Left hindlimb (tissue), 1 donor: ENCODE measurements around the gene UCMA.

Experiments used
- DNase-seq: peaks from one replicate; pipeline ENCODE4 v3.0.0-alpha.2; 2018

The UCMA gene

GRCh38 chr10:13184730-13185514 is 49.3 kb downstream of the UCMA start:
- DNase-seq: no peak

DNA sequence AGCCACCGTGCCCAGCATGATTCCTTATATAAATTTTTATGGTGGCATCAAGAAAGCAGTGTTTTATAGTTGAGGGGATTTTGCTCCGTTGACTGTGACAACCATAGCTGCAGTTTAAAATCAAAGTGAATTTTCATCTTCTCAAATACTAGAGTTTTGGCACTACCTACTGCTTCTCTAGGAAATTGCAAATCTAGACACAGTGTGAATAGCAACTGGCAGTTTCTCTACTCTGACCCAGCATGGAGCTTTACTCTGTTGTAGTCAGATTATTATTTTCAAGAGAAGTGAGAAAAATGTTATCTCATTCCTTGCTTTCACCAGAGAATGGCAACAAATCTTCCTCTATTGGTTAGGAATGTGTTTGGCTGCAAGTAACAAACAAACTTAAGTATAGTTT is 49.9 kb downstream of the UCMA start:
- no peak for DNase-seq

- no peak for DNase-seq
Measured at GRCh38 chr10:13183625-13184024, 50.5 kb downstream of the UCMA start.

DNA sequence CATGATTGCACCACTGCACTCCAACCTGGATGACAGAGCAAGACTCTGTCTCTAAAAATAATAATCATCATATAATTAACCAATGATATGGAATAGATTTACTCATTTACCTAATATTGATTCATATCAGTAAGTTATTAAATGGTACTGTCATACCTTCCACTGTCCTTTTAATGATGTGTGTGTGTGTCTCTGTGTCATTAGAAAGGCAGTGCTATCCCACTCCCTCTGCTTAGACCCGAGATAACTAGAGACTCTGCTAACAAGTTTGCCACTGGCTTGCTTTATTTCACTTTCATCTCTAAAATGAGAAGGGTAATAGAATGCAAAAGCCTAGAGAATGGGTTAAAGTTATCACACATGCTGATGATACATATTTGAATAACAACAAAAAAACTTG is 51.8 kb downstream of the UCMA start:
- DNase-seq: no peak

DNA sequence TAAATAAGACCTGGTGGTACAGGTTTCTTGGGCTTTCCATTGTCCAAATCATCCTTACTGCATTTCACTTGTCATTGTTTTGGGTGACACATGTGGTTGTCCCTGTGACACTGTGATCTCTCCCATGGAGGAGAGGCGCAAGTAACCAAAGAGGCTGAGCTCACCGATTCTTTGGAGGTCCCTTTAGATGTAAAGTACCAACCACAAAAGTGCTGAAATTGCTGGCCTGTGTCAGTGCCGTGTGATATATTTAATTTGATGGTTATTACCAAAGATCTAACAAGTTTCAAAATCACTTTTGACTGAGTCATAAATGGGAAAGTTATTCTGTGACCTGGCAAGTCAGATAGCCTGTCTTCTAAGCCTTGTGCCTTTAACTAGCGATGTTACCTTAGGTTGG is 53.4 kb downstream of the UCMA start:
- DNase-seq: no peak

GRCh38 chr10:13173616-13174015 is 60.6 kb downstream of the UCMA start:
- DNase-seq: no peak
